K562 (cell line): ENCODE measurements around the gene NARF. TPM values are rescaled to one million over a fixed set of nuclear protein-coding genes. Genes with fewer than 3 reads are reported as not detected.
A peak's percentile ranks its signal among the peaks of the same experiment; 100 is the strongest.

ENCODE experiments used
- BCOR ChIP-seq: fragments of 450-650 bp; IDR thresholded peaks from 2 replicates; pipeline ENCODE4 v1.6.1; 2016
- HDAC8 ChIP-seq: fragments of 450-650 bp; IDR thresholded peaks from 2 replicates; pipeline ENCODE4 v1.6.1; 2016; ENCODE audit warnings: mild to moderate bottlenecking, missing genetic modification characterization, moderate library complexity, missing compliant biosample characterization
- PTBP1 ChIP-seq: fragments of 200-400 bp; formaldehyde crosslinking; IDR thresholded peaks from 2 replicates; pipeline ENCODE4 v1.6.1; 2017; ENCODE audit warnings: low read depth, low read length
- RFX1 ChIP-seq: fragments of 450-650 bp; IDR thresholded peaks from 2 replicates; pipeline ENCODE4 v1.6.1; 2016; ENCODE audit warnings: mild to moderate bottlenecking, moderate library complexity
- SRF ChIP-seq, 2 experiments: fragments of 250-450, 450-650 bp in 1 of 2; sonication (Bioruptor Pico) in 1 of 2; sonication (generic) in 1 of 2; formaldehyde crosslinking; IDR thresholded peaks; 2 replicates each; pipeline versions ENCODE4 v1.5.0 to v1.5.1; 2020 to 2022; ENCODE audit warnings: mild to moderate bottlenecking in 1 of 2, missing genetic modification reagents in 1 of 2
- TAF9B ChIP-seq: fragments of 450-650 bp; IDR thresholded peaks from 2 replicates; pipeline ENCODE4 v1.6.1; 2018; ENCODE audit warnings: mild to moderate bottlenecking; ENCODE audit not compliant: partially characterized antibody
- TRIM24 ChIP-seq, 2 experiments: fragments of 450-650 bp; IDR thresholded peaks; 2 replicates each; pipeline ENCODE4 v1.6.1; 2016
- ZNF431 ChIP-seq: sonication (generic); formaldehyde crosslinking; IDR thresholded peaks from 2 replicates; pipeline ENCODE4 v1.8.0; 2022; ENCODE audit warnings: mild to moderate bottlenecking, missing genetic modification reagents
- ZNF561 ChIP-seq: fragments of 450-650 bp; formaldehyde crosslinking; conservative IDR thresholded peaks from 2 replicates; pipeline ENCODE4 v1.4.0; 2020; ENCODE audit warnings: mild to moderate bottlenecking, moderate library complexity
- polyA plus RNA-seq, 8 experiments: library from polyadenylated mRNA; depleted of rRNA in 4 of 8; stranded (reverse) in 5 of 8; unstranded in 3 of 8; fragments of >200 nt; fragmentation: Nextera tagmentation in 2 of 8; fragmentation: Illumina TruSeq in 1 of 8; extraction: Ambion mirVana in 2 of 8; extraction: Trizol in 1 of 8; gene quantifications; 2 replicates each; pipeline versions ENCODE4 v1.2.1 to v1.2.3, GENCODE V29; 2011 to 2014; ENCODE audit warnings: inconsistent platforms in 1 of 8, missing spikeins in 1 of 8
- total RNA-seq, 7 experiments: library from RNA; depleted of rRNA in 6 of 7; stranded (reverse); fragments of >200 nt in 6 of 7; fragmentation: Illumina TruSeq in 2 of 7; extraction: Trizol in 2 of 7; gene quantifications; 2 replicates each; pipeline versions ENCODE4 v1.2.1 to v1.2.3, GENCODE V29; 2011 to 2021; ENCODE audit warnings: low replicate concordance in 1 of 7
- TF ChIP-seq, protein P1 (sequence below): fragments of 250-450 bp; sonication (Bioruptor Pico); IDR thresholded peaks from 2 replicates; pipeline ENCODE4 v1.8.0; 2021; ENCODE audit warnings: moderate library complexity, mild to moderate bottlenecking, inconsistent platforms
- TF ChIP-seq, protein P2 (sequence below): fragments of 200-600 bp; sonication (generic); IDR thresholded peaks from one replicate; pipeline ENCODE4 v1.6.1; 2012; ENCODE audit warnings: mild to moderate bottlenecking, low read depth, low read length, inconsistent platforms
- TF ChIP-seq, protein P3 (sequence below): sonication (generic); formaldehyde crosslinking; IDR thresholded peaks from 2 replicates; pipeline ENCODE4 v1.8.1; 2022; ENCODE audit warnings: missing genetic modification reagents

NARF gene
- total and polyA plus RNA-seq, 9 of the 15 experiments (the other 6 are each of a cell fraction or from before 2014, with no cell fraction given), result 60.4 to 423 (median 132) TPM

GRCh38 chr17:82458179-82458884, at the start of gene NARF (continued):
- TF ChIP-seq, protein P1, sequence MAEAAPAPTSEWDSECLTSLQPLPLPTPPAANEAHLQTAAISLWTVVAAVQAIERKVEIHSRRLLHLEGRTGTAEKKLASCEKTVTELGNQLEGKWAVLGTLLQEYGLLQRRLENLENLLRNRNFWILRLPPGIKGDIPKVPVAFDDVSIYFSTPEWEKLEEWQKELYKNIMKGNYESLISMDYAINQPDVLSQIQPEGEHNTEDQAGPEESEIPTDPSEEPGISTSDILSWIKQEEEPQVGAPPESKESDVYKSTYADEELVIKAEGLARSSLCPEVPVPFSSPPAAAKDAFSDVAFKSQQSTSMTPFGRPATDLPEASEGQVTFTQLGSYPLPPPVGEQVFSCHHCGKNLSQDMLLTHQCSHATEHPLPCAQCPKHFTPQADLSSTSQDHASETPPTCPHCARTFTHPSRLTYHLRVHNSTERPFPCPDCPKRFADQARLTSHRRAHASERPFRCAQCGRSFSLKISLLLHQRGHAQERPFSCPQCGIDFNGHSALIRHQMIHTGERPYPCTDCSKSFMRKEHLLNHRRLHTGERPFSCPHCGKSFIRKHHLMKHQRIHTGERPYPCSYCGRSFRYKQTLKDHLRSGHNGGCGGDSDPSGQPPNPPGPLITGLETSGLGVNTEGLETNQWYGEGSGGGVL (CRISPR knock-in tag), result no peak
- no peak for TF ChIP-seq ZNF431 (CRISPR knock-in tag)
- TF ChIP-seq RFX1, result no peak
- TF ChIP-seq ZNF561, result no peak
- 0 out of 2 replicates have a peak, but pooled peaks have one; percentile 24 for TF ChIP-seq HDAC8 (tag)
- TF ChIP-seq PTBP1, result no peak
- TF ChIP-seq SRF (CRISPR knock-in tag; IDR thresholded peaks at IDR 0.05), result no peak
- TF ChIP-seq TRIM24 (IDR thresholded peaks at IDR 0.05), result no peak
- TF ChIP-seq, protein P2, sequence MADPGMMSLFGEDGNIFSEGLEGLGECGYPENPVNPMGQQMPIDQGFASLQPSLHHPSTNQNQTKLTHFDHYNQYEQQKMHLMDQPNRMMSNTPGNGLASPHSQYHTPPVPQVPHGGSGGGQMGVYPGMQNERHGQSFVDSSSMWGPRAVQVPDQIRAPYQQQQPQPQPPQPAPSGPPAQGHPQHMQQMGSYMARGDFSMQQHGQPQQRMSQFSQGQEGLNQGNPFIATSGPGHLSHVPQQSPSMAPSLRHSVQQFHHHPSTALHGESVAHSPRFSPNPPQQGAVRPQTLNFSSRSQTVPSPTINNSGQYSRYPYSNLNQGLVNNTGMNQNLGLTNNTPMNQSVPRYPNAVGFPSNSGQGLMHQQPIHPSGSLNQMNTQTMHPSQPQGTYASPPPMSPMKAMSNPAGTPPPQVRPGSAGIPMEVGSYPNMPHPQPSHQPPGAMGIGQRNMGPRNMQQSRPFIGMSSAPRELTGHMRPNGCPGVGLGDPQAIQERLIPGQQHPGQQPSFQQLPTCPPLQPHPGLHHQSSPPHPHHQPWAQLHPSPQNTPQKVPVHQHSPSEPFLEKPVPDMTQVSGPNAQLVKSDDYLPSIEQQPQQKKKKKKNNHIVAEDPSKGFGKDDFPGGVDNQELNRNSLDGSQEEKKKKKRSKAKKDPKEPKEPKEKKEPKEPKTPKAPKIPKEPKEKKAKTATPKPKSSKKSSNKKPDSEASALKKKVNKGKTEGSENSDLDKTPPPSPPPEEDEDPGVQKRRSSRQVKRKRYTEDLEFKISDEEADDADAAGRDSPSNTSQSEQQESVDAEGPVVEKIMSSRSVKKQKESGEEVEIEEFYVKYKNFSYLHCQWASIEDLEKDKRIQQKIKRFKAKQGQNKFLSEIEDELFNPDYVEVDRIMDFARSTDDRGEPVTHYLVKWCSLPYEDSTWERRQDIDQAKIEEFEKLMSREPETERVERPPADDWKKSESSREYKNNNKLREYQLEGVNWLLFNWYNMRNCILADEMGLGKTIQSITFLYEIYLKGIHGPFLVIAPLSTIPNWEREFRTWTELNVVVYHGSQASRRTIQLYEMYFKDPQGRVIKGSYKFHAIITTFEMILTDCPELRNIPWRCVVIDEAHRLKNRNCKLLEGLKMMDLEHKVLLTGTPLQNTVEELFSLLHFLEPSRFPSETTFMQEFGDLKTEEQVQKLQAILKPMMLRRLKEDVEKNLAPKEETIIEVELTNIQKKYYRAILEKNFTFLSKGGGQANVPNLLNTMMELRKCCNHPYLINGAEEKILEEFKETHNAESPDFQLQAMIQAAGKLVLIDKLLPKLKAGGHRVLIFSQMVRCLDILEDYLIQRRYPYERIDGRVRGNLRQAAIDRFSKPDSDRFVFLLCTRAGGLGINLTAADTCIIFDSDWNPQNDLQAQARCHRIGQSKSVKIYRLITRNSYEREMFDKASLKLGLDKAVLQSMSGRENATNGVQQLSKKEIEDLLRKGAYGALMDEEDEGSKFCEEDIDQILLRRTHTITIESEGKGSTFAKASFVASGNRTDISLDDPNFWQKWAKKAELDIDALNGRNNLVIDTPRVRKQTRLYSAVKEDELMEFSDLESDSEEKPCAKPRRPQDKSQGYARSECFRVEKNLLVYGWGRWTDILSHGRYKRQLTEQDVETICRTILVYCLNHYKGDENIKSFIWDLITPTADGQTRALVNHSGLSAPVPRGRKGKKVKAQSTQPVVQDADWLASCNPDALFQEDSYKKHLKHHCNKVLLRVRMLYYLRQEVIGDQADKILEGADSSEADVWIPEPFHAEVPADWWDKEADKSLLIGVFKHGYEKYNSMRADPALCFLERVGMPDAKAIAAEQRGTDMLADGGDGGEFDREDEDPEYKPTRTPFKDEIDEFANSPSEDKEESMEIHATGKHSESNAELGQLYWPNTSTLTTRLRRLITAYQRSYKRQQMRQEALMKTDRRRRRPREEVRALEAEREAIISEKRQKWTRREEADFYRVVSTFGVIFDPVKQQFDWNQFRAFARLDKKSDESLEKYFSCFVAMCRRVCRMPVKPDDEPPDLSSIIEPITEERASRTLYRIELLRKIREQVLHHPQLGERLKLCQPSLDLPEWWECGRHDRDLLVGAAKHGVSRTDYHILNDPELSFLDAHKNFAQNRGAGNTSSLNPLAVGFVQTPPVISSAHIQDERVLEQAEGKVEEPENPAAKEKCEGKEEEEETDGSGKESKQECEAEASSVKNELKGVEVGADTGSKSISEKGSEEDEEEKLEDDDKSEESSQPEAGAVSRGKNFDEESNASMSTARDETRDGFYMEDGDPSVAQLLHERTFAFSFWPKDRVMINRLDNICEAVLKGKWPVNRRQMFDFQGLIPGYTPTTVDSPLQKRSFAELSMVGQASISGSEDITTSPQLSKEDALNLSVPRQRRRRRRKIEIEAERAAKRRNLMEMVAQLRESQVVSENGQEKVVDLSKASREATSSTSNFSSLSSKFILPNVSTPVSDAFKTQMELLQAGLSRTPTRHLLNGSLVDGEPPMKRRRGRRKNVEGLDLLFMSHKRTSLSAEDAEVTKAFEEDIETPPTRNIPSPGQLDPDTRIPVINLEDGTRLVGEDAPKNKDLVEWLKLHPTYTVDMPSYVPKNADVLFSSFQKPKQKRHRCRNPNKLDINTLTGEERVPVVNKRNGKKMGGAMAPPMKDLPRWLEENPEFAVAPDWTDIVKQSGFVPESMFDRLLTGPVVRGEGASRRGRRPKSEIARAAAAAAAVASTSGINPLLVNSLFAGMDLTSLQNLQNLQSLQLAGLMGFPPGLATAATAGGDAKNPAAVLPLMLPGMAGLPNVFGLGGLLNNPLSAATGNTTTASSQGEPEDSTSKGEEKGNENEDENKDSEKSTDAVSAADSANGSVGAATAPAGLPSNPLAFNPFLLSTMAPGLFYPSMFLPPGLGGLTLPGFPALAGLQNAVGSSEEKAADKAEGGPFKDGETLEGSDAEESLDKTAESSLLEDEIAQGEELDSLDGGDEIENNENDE, result no peak
- TF ChIP-seq TAF9B, result peak; percentile 78
- TF ChIP-seq, protein P3, sequence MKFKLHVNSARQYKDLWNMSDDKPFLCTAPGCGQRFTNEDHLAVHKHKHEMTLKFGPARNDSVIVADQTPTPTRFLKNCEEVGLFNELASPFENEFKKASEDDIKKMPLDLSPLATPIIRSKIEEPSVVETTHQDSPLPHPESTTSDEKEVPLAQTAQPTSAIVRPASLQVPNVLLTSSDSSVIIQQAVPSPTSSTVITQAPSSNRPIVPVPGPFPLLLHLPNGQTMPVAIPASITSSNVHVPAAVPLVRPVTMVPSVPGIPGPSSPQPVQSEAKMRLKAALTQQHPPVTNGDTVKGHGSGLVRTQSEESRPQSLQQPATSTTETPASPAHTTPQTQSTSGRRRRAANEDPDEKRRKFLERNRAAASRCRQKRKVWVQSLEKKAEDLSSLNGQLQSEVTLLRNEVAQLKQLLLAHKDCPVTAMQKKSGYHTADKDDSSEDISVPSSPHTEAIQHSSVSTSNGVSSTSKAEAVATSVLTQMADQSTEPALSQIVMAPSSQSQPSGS (CRISPR knock-in tag), result no peak
- no peak for TF ChIP-seq BCOR
